Measurements from ENCODE around the gene ZGPAT.

Gene ZGPAT

DNA sequence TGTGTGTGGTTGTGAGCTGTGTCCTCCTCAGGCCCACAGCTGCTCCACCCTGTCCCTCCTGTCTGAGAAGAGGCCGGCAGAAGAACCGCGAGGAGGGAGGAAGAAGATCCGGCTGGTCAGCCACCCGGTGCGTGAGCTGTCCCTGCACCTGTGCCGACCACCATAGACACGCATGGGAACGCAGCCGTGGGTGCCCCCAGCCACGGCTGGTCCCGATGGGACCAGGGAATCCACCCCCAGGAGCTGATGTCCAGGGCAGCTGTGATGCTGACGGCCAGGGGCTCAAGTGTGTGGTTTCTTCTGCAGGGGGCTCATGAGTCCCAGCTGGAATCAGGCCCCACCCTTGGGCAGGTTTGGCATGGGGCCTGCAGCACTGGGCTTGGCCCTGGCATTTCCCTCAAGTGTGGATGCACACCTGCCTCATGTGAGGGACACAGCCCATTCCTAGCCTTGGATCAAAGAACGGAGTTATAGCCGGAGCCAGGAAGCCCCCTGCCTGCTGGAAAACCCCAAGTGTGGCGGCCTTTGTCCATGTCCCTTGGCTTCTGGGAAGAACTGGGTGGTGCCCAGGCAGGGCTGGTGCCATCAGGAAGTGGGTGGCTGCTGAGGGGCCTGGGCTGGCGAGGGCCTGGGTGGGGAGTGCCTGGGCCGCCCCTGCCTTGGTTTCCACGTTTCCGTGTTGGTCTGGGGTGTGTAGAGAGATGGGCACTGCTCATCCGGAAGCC, 16.0 kb upstream of the ZGPAT start:
- no peak for DNase-seq (ENCODE audit: low read depth in 2 of 3, low spot score in 1 of 3)

DNA sequence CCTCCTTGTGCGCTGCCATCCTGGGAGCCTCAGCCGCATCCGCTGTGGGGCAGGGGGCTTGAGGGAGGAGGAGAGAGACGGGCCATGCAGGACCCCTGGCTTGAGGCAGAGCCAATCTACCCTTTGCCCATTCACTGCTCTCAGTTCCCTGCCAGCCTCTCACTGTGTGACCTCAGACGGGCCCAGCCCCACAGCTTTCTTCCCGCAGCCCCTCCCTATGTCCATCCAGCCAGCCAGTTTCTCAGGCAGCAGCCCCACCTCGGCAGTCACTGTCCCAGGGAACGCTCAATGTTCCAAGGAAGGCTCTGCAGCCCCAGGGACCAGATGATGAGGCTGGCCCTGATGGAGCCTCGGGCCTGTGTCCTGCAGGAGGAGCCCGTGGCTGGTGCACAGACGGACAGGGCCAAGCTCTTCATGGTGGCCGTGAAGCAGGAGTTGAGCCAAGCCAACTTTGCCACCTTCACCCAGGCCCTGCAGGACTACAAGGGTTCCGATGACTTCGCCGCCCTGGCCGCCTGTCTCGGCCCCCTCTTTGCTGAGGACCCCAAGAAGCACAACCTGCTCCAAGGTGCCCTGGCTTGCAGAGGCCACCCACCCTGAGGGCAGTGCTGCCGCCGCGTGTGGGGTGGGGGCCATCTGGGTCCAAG, 15.3 kb upstream of the ZGPAT start:
- DNase-seq (ENCODE audit: low read depth in 2 of 3, low spot score in 1 of 3): no peak

DNA sequence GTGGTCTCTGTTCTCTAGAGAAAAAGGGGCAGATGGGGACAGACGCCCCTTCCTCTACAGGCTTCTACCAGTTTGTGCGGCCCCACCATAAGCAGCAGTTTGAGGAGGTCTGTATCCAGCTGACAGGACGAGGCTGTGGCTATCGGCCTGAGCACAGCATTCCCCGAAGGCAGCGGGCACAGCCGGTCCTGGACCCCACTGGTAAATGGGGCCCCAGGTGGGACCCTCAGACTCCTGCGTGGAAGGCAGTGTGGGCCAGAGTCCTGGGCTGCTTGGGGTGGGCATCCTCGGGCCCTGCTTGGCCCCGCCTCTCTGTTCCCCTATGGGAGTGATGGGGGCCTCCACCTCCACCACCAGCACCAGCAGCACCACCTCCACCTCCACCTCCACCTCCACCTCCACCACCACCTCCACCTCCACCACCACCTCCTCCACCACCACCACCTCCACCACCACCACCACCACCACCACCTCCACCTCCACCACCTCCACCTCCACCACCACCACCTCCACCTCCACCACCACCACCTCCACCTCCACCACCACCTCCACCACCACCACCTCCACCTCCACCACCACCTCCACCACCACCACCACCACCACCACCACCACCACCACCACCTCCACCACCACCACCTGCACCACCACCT, 14.6 kb upstream of the ZGPAT start:
- DNase-seq (ENCODE audit: low read depth in 2 of 3, low spot score in 1 of 3): no peak

DNA sequence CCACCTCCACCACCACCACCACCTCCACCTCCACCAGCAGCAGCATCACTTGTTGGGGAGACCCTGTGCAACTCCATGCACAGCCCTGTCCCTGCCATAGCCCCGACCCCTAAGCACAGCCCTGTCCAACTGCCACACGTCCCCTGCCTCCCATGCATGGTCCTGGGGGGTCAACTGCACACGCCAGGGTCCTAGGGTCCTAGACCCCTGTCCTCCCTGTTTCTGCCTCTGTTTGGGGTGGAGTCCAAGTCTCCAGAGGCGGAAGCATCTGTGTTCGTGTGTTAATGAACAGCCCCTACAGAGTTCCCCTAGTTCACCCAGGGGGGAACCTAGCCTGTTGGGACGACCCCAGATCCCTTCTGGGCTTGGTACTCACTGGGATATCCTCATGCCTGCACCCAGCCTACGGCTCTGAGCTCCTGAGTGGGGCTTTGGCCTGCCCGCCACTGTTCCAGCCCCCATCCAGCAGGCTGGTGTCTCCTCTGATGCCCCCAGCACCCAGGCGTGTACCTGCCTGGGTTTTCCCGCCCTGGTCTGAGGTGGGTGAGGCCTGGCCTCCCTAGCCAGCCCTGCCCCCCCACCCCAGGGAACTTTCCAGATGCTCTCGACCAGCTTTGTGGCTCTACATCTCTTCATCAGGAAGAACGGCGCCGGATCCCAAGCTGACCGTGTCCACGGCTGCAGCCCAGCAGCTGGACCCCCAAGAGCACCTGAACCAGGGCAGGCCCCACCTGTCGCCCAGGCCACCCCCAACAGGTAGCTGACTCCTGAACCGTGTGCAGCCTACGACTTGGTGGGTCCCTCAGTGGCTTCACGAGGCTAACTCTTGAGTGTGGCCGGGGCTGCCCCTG, 13.9 kb upstream of the ZGPAT start:
- DNase-seq (ENCODE audit: low read depth in 2 of 3, low spot score in 1 of 3): no peak

DNA sequence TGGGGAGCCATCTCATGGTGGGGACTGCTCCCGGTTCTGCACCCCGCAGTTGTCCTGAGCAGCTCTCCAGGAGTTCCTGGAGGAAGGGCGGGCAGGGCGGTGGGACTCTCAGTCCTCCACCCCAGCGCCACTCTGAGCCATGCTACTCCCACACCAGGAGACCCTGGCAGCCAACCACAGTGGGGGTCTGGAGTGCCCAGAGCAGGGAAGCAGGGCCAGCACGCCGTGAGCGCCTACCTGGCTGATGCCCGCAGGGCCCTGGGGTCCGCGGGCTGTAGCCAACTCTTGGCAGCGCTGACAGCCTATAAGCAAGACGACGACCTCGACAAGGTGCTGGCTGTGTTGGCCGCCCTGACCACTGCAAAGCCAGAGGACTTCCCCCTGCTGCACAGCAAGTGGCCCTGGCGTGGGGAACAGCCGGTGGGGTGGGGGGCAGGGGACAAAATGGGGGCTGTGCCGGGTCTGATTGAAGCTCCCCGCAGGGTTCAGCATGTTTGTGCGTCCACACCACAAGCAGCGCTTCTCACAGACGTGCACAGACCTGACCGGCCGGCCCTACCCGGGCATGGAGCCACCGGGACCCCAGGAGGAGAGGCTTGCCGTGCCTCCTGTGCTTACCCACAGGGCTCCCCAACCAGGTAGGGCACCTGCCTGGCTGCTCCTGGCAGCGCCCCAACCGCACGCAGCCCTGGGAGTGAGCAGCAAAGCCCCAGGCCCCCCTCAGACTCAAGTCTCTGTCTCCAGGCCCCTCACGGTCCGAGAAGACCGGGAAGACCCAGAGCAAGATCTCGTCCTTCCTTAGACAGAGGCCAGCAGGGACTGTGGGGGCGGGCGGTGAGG, 13.0 kb upstream of the ZGPAT start:
- DNase-seq (ENCODE audit: low read depth in 2 of 3, low spot score in 1 of 3): no peak

DNA sequence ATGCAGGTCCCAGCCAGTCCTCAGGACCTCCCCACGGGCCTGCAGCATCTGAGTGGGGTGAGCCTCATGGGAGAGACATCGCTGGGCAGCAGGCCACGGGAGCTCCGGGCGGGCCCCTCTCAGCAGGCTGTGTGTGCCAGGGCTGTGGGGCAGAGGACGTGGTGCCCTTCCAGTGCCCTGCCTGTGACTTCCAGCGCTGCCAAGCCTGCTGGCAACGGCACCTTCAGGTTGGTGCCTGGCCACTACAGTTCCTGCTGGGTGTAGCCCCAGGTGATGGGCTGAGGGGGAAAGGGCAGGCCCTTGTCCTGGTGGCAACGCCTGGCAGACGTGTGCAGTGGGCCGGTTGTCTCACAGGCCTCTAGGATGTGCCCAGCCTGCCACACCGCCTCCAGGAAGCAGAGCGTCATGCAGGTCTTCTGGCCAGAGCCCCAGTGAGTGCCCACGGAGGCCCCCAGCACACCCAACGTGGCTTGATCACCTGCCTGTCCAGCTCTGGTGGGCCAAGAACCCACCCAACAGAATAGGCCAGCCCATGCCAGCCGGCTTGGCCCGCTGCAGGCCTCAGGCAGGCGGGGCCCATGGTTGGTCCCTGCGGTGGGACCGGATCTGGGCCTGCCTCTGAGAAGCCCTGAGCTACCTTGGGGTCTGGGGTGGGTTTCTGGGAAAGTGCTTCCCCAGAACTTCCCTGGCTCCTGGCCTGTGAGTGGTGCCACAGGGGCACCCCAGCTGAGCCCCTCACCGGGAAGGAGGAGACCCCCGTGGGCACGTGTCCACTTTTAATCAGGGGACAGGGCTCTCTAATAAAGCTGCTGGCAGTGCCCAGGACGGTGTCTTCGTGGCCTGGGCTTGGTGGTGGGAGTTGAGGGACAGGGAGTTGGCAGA, 12.2 kb upstream of the ZGPAT start:
- DNase-seq (ENCODE audit: low read depth in 2 of 3, low spot score in 1 of 3): no peak

DNA sequence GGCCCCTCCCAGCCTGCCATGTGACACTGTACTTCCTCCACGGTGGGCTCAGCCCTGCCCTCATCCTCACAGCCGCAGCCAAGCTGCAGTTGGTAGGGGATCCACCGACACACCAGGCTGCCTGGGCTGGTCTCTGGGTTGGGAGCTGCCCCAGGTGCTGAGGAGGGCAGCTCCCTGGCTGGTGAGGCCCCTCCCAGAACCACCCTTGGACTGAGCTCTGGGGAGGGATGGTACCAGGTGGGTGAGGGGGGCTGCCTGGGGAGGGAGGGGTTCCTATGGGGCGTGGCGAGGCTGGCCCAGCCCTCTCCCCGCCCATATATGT, 11.6 kb upstream of the ZGPAT start:
- DNase-seq (ENCODE audit: low read depth in 2 of 3, low spot score in 1 of 3): no peak

DNA sequence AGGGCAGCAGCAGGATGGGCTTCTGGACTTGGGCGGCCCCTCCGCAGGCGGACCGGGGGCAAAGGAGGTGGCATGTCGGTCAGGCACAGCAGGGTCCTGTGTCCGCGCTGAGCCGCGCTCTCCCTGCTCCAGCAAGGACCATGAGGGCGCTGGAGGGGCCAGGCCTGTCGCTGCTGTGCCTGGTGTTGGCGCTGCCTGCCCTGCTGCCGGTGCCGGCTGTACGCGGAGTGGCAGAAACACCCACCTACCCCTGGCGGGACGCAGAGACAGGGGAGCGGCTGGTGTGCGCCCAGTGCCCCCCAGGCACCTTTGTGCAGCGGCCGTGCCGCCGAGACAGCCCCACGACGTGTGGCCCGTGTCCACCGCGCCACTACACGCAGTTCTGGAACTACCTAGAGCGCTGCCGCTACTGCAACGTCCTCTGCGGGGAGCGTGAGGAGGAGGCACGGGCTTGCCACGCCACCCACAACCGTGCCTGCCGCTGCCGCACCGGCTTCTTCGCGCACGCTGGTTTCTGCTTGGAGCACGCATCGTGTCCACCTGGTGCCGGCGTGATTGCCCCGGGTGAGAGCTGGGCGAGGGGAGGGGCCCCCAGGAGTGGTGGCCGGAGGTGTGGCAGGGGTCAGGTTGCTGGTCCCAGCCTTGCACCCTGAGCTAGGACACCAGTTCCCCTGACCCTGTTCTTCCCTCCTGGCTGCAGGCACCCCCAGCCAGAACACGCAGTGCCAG, 11.0 kb upstream of the ZGPAT start, which contains the start of gene TNFRSF6B:
Gene TNFRSF6B (plus strand): TSS at position 25 of the 729 bp plus-strand sequence. CDS start 116 bp downstream, at position 141.
- no peak for DNase-seq (ENCODE audit: low read depth in 2 of 3, low spot score in 1 of 3)

DNA sequence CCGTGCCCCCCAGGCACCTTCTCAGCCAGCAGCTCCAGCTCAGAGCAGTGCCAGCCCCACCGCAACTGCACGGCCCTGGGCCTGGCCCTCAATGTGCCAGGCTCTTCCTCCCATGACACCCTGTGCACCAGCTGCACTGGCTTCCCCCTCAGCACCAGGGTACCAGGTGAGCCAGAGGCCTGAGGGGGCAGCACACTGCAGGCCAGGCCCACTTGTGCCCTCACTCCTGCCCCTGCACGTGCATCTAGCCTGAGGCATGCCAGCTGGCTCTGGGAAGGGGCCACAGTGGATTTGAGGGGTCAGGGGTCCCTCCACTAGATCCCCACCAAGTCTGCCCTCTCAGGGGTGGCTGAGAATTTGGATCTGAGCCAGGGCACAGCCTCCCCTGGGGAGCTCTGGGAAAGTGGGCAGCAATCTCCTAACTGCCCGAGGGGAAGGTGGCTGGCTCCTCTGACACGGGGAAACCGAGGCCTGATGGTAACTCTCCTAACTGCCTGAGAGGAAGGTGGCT, 10.4 kb upstream of the ZGPAT start:
- DNase-seq (ENCODE audit: low read depth in 2 of 3, low spot score in 1 of 3): no peak

DNA sequence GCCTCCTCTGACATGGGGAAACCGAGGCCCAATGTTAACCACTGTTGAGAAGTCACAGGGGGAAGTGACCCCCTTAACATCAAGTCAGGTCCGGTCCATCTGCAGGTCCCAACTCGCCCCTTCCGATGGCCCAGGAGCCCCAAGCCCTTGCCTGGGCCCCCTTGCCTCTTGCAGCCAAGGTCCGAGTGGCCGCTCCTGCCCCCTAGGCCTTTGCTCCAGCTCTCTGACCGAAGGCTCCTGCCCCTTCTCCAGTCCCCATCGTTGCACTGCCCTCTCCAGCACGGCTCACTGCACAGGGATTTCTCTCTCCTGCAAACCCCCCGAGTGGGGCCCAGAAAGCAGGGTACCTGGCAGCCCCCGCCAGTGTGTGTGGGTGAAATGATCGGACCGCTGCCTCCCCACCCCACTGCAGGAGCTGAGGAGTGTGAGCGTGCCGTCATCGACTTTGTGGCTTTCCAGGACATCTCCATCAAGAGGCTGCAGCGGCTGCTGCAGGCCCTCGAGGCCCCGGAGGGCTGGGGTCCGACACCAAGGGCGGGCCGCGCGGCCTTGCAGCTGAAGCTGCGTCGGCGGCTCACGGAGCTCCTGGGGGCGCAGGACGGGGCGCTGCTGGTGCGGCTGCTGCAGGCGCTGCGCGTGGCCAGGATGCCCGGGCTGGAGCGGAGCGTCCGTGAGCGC, 9.8 kb upstream of the ZGPAT start:
- no peak for DNase-seq (ENCODE audit: low read depth in 2 of 3, low spot score in 1 of 3)

DNA sequence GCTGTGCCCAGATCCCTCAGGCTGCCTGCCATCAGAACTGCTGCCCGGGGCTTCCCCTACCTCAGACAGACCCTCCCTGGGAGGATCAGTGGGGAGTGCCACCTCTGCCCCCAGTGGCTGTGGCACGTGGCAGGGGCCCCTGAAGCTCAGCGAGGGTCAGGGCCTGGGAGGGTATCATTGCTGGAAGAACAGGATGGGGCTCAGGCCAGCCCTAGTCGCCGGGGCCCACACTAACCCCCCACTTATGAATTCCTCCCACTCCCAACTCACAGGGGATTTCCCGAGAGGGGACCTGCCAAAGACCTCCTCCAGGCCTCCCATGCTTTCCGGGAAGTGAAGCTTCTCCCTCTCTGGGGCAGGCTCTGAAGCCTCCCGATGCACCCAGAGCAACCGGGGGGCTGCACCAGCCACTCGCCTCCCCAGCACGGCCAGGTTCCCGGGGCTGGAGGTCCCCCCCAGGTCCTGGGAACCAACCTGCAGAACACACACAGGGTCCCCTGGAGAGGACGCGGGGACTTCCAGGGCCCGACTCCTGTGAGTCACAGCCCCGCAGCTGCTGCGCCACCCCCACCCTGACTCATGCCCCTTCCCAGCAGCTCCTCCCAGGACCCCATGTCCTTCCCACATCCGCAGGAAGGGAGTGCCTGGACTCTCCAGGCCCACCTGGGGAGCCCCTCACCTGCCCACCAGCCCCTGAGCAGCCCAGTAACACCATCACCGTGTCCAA, 8.9 kb upstream of the ZGPAT start:
- peak; percentile 51 to 59 (median 52) for DNase-seq (ENCODE audit: low read depth in 2 of 3, low spot score in 1 of 3)

DNA sequence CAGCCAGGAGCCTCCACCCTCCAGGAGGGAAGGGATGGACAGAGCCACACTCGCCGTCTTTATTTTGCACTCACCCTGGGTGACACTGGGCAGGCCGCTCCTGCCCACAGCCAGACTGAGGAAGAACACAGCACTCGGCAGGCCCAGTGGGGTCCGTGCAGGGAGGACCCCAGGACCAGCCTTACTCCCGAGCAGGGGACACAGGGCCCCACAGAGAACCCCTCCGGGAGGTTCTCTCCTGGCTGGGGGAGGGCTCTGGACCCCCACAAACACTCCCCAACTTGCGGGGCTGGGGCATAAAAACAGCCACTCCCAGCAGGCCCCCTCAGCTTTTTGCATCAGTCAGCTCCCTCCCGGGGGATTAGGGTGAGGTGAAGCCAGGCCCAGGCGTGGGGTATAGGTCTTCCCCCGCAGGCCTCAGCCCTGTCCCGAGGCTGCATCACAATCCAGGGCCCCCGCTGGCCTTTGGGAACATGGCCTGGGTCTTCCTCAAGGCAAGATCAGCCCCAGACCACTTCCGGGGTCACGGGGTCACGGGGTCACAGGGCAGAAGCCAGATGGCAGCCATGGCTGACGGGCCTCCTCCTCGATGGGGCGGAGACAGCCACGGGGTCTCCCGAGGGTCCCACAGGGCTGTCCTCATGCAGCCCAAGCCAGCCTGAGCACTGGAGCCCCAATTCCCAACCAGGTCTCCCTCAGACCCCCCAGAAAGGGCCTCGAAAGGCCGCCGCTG, 8.2 kb upstream of the ZGPAT start:
- no peak for DNase-seq (ENCODE audit: low read depth in 2 of 3, low spot score in 1 of 3)

DNA sequence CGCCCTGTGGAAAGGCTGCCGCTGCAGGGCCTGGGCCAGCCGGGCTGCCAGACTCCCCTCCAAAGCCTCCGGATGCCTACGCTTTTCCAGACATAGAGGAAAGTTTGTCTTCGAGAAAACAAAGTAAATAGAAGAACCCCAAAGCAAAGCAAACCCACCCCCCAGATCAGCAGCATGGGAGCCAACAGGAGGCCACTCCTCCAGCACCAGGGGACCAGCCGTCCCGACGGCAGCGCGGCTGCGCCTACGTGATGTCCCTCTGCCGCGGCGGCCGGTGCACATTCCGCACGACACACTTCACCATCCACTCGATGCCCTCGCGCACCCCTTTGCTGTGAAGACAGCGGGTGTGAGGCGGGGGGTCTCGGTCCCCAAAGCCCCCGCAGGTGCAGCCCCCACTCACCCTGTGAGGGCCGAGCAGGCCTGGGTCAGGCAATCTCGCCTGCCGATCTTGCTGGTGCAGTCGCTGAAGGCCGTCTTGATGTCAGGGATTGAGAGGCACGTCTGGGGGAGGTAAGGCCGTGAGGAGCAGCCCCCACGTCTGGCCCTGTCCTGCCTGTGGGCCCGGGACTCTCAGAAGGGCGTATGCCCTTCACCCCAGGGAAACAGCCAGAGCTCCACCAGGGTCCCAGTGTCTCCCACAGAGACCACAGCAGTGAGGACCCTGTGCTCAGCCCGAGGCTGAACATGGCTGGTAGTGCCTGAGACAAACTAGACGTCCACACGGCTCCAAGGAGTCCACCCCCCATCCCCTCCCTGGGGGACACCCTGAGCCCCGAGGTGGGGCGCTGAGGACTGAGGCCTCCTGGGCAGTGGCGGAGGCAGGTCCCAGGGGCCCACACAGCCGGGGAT, 7.4 kb upstream of the ZGPAT start:
- DNase-seq (ENCODE audit: low read depth in 2 of 3, low spot score in 1 of 3): no peak

DNA sequence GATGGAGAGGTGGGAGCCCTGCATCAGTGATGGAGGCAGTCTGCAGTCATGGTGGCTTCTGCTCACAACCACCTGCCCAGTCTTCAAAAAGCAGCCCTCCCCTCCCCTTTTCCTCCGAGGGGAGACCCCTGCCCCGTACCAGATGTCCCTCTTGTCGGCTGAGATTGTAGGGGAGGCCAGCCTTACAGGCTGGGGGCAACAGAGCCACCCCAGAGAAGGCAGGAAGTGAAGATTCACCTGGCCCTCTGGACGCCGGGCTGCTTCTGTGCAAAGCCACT, 6.8 kb upstream of the ZGPAT start:
- DNase-seq (ENCODE audit: low read depth in 2 of 3, low spot score in 1 of 3): no peak

DNA sequence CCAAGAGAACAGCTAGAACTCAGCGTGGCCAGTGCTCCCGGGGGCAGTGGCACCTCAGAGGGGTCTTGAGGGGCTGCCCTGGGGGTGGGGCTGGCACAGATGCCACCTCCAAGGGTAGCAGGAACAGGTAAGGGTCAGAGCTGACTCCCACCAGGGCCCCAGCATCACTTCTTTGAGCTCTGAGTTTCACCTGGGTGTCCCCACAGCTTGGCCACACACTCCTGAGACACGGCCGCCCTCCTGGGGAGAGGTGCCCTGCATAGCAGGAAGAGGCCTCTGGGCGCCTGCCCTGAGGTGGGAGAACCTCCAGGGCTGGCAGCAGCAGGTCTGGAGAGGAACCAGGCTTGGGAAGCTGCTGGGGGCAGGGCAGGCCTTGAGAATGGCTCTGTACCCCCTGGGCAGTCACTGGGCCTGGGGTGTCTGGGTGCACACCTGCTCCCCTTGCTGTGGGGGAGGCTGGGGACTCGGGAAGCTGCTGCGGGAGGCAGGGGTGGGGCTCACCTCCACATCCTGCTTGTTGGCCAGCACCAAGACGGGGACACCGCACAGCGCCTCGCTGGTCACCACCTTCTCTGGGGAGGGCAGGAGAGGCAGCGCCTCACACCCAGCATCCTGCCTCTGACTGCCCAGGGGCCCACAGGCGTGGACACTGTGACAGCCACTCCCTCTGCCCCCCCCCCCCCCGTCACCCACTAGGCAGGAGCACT, 6.4 kb upstream of the ZGPAT start:
- no peak for DNase-seq (ENCODE audit: low read depth in 2 of 3, low spot score in 1 of 3)

Measured in stimulated activated CD4-positive, alpha-beta T cell treated with anti-CD3 and anti-CD28 coated beads, Interleukin-12 subunit alpha, Interleukin-12 subunit beta, amount 100 ng/mL, for 48 hours (primary cell).